Measurements from ENCODE around the gene ZNHIT2. TPM values are rescaled to one million over a fixed set of nuclear protein-coding genes. Genes with fewer than 3 reads are reported as not detected.

ZNHIT2 gene
- total and polyA plus RNA-seq, 2 of the 8 experiments (the other 6 are each of a cell fraction or from before 2014, with no cell fraction given), result 13.0 to 16.1 TPM

GRCh38 chr11:65077451-65077850 lies 40.0 kb downstream of the ZNHIT2 start (continued):
- TF ChIP-seq CTBP2 (IDR thresholded peaks at IDR 0.05; ENCODE audit: borderline replicate concordance, insufficient read depth, insufficient read length, low read length) (no peak), RFX5 (IDR thresholded peaks at IDR 0.05; ENCODE audit: borderline replicate concordance, low read depth, low read length) (no peak)
